GM12874 (cell line): ENCODE measurements around the gene IFI6.

Source experiments
- CTCF ChIP-seq: IDR thresholded peaks from 2 replicates; pipeline ENCODE4 v1.5.1; 2011; ENCODE audit warnings: low read depth, mild to moderate bottlenecking, control low read depth, low read length, moderate library complexity; ENCODE audit not compliant: insufficient read depth

Gene IFI6

GRCh38 chr1:27650539-27651175 lies 21.3 kb downstream of the IFI6 start:
- no peak for TF ChIP-seq CTCF

- TF ChIP-seq CTCF: no peak
These were observed 21.8 kb downstream of the IFI6 start for GRCh38 chr1:27650171-27650538.

- TF ChIP-seq CTCF: no peak
These were observed 22.7 kb downstream of the IFI6 start for GRCh38 chr1:27649306-27649635.

- TF ChIP-seq CTCF: no peak
These were observed 23.2 kb downstream of the IFI6 start for GRCh38 chr1:27648602-27649305.

GRCh38 chr1:27647328-27647727 lies 24.7 kb downstream of the IFI6 start:
- no peak for TF ChIP-seq CTCF

- TF ChIP-seq CTCF: no peak
These were observed 25.3 kb downstream of the IFI6 start for GRCh38 chr1:27646676-27647075.

GRCh38 chr1:27645071-27645415 lies 26.9 kb downstream of the IFI6 start:
- TF ChIP-seq CTCF: no peak
